ENCODE results near the gene RND3. TPM values are rescaled to one million over a fixed set of nuclear protein-coding genes. Genes with fewer than 3 reads are reported as not detected.

RND3 gene
- total and polyA plus RNA-seq, 10 of the 15 experiments (the other 5 are each of a cell fraction or from before 2014, with no cell fraction given): 0.38 to 18.3 (median 0.93) TPM

DNA sequence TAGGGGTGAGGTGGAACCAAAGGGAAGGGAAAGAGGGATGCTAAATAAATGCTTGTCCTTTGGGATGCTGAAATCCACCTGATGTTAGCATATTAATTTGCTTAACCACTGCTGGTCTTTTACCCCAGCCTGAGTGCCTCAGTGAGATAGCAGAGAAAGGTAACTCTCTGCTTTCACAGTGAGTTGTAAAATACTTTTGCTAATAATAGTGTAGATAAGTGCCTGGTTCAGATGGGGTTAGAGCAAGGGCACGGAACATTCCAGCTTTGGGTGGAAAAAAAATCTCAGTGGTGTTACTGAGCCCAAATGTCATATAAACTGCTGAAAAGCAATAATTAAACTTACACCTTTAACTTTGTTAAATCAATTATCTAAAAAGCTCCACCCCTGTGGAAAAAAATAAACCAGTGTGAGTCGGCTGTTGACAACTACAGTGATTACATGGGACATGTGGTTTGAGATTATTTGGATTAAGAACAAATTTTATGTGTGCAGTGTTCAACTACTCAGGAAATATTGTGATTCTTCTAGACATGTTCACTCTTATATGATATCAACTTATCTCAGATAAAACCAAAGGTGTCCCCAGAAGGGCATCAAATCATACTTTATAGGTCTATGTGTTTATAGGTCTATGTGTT, 21.1 kb upstream of the RND3 start:
- ATAC-seq (no peak), DNase-seq (ENCODE audit: low read depth, low spot score) (no peak), FAIRE-seq (no peak)
- ChIA-PET POLR2A (no interaction called here), SMC1A (ENCODE audit: uncharacterized antibody, unreplicated experiment) (interaction anchor here (1.0 to 3.4 kb wide), 2 partner anchors 9 to 23 kb away, joined by 3 to 11 read pairs; no protein-coding TSS in a partner anchor), CTCF (no interaction called here), RAD21 (ENCODE audit: unreplicated experiment) (no interaction called here)
- Histone ChIP-seq H3K4me2 (ENCODE audit: control insufficient read depth, insufficient read depth) (no peak overlapping the region), H3K79me2 (ENCODE audit: control insufficient read depth, insufficient read depth, low read length) (no peaks in the 10 kb centered on the region), H3K27me3 (replicated peaks in 1 of 2; ENCODE audit: control insufficient read depth in 2 of 2, insufficient read depth in 2 of 2, low read length in 1 of 2) (no peaks in the 10 kb centered on the region; a peak in 1 of 4 replicates), H2AFZ (ENCODE audit: control insufficient read depth, low read depth, low read length) (no peak overlapping the region), H3K9ac (ENCODE audit: control insufficient read depth, insufficient read depth, low read length) (no peak overlapping the region), H3K27ac (ENCODE audit: control insufficient read depth, insufficient read depth) (no peak overlapping the region), H3K9me3 (replicated peaks; ENCODE audit: control insufficient read depth, insufficient read depth, low read length) (no peaks in the 10 kb centered on the region), H4K20me1 (ENCODE audit: control insufficient read depth, insufficient read depth) (no peaks in the 10 kb centered on the region), H3K36me3 (ENCODE audit: control insufficient read depth in 2 of 2, insufficient read depth in 2 of 2, low read length in 1 of 2) (no peaks in the 10 kb centered on the region), H3K4me3 (no peak overlapping the region), H3K4me1 (ENCODE audit: control insufficient read depth, insufficient read depth, low read length) (no peaks in the 10 kb centered on the region)
- 0% methylated on average over 2 of the region's 2 CpGs for WGBS (ENCODE audit: insufficient coverage, insufficient replicate concordance, low lambda C conversion rate, missing lambda C conversion rate)
- in situ Hi-C loops (cut with MboI) (no loop called here), intact Hi-C loops (cut with micrococcal nuclease; ENCODE audit: unreplicated experiment) (no loop called here)
- BruUV-seq (replicated peaks): no TSS peak
- TF ChIP-seq, protein P1, sequence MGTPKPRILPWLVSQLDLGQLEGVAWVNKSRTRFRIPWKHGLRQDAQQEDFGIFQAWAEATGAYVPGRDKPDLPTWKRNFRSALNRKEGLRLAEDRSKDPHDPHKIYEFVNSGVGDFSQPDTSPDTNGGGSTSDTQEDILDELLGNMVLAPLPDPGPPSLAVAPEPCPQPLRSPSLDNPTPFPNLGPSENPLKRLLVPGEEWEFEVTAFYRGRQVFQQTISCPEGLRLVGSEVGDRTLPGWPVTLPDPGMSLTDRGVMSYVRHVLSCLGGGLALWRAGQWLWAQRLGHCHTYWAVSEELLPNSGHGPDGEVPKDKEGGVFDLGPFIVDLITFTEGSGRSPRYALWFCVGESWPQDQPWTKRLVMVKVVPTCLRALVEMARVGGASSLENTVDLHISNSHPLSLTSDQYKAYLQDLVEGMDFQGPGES (IDR thresholded peaks at IDR 0.05): no peak
- TF ChIP-seq, protein P2, sequence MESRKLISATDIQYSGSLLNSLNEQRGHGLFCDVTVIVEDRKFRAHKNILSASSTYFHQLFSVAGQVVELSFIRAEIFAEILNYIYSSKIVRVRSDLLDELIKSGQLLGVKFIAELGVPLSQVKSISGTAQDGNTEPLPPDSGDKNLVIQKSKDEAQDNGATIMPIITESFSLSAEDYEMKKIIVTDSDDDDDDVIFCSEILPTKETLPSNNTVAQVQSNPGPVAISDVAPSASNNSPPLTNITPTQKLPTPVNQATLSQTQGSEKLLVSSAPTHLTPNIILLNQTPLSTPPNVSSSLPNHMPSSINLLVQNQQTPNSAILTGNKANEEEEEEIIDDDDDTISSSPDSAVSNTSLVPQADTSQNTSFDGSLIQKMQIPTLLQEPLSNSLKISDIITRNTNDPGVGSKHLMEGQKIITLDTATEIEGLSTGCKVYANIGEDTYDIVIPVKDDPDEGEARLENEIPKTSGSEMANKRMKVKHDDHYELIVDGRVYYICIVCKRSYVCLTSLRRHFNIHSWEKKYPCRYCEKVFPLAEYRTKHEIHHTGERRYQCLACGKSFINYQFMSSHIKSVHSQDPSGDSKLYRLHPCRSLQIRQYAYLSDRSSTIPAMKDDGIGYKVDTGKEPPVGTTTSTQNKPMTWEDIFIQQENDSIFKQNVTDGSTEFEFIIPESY (IDR thresholded peaks at IDR 0.05): no peak
- TF ChIP-seq, protein P3, sequence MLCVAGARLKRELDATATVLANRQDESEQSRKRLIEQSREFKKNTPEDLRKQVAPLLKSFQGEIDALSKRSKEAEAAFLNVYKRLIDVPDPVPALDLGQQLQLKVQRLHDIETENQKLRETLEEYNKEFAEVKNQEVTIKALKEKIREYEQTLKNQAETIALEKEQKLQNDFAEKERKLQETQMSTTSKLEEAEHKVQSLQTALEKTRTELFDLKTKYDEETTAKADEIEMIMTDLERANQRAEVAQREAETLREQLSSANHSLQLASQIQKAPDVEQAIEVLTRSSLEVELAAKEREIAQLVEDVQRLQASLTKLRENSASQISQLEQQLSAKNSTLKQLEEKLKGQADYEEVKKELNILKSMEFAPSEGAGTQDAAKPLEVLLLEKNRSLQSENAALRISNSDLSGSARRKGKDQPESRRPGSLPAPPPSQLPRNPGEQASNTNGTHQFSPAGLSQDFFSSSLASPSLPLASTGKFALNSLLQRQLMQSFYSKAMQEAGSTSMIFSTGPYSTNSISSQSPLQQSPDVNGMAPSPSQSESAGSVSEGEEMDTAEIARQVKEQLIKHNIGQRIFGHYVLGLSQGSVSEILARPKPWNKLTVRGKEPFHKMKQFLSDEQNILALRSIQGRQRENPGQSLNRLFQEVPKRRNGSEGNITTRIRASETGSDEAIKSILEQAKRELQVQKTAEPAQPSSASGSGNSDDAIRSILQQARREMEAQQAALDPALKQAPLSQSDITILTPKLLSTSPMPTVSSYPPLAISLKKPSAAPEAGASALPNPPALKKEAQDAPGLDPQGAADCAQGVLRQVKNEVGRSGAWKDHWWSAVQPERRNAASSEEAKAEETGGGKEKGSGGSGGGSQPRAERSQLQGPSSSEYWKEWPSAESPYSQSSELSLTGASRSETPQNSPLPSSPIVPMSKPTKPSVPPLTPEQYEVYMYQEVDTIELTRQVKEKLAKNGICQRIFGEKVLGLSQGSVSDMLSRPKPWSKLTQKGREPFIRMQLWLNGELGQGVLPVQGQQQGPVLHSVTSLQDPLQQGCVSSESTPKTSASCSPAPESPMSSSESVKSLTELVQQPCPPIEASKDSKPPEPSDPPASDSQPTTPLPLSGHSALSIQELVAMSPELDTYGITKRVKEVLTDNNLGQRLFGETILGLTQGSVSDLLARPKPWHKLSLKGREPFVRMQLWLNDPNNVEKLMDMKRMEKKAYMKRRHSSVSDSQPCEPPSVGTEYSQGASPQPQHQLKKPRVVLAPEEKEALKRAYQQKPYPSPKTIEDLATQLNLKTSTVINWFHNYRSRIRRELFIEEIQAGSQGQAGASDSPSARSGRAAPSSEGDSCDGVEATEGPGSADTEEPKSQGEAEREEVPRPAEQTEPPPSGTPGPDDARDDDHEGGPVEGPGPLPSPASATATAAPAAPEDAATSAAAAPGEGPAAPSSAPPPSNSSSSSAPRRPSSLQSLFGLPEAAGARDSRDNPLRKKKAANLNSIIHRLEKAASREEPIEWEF (IDR thresholded peaks at IDR 0.05; ENCODE audit: insufficient replicate concordance, low read depth, low read length): no peak
- TF ChIP-seq POLR2AphosphoS2 (IDR thresholded peaks at IDR 0.05; ENCODE audit: low read depth, low read length) (no peak), BRCA1 (IDR thresholded peaks at IDR 0.05; ENCODE audit: low read depth, low read length) (no peak), IKZF2 (IDR thresholded peaks at IDR 0.05) (no peak), HCFC1 (IDR thresholded peaks at IDR 0.05; ENCODE audit: low read length) (no peak), ETV6 (conservative IDR thresholded peaks at IDR 0.05 in 1 of 2, IDR thresholded peaks at IDR 0.05 in 1 of 2; ENCODE audit: borderline replicate concordance in 1 of 2, low read depth in 1 of 2) (no peak), POLR2AphosphoS5 (IDR thresholded peaks at IDR 0.05; ENCODE audit: low read length) (no peak), JUNB (IDR thresholded peaks at IDR 0.05) (no peak)
- TF ChIP-seq, protein P4, sequence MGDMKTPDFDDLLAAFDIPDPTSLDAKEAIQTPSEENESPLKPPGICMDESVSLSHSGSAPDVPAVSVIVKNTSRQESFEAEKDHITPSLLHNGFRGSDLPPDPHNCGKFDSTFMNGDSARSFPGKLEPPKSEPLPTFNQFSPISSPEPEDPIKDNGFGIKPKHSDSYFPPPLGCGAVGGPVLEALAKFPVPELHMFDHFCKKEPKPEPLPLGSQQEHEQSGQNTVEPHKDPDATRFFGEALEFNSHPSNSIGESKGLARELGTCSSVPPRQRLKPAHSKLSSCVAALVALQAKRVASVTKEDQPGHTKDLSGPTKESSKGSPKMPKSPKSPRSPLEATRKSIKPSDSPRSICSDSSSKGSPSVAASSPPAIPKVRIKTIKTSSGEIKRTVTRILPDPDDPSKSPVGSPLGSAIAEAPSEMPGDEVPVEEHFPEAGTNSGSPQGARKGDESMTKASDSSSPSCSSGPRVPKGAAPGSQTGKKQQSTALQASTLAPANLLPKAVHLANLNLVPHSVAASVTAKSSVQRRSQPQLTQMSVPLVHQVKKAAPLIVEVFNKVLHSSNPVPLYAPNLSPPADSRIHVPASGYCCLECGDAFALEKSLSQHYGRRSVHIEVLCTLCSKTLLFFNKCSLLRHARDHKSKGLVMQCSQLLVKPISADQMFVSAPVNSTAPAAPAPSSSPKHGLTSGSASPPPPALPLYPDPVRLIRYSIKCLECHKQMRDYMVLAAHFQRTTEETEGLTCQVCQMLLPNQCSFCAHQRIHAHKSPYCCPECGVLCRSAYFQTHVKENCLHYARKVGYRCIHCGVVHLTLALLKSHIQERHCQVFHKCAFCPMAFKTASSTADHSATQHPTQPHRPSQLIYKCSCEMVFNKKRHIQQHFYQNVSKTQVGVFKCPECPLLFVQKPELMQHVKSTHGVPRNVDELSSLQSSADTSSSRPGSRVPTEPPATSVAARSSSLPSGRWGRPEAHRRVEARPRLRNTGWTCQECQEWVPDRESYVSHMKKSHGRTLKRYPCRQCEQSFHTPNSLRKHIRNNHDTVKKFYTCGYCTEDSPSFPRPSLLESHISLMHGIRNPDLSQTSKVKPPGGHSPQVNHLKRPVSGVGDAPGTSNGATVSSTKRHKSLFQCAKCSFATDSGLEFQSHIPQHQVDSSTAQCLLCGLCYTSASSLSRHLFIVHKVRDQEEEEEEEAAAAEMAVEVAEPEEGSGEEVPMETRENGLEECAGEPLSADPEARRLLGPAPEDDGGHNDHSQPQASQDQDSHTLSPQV (IDR thresholded peaks at IDR 0.05): no peak
